Breast epithelium (tissue), 4 donors: ENCODE data around the gene BDKRB2. TPM values are rescaled to one million over a fixed set of nuclear protein-coding genes. Genes with fewer than 3 reads are reported as not detected.

Experiments
- DNase-seq, 2 donors: peaks; one replicate each; pipeline ENCODE4 v3.0.0-alpha.2; 2019; ENCODE audit warnings: low spot score in 2 of 2
- H3K27ac ChIP-seq, 2 donors: fragments of 200-600 bp; sonication (generic) in 1 of 2; one replicate each; pipeline ENCODE4 v1.5.1; 2016 to 2019; ENCODE audit warnings: mild to moderate bottlenecking in 1 of 2
- H3K27me3 ChIP-seq, 2 donors: fragments of 200-600 bp; sonication (generic) in 1 of 2; one replicate each; pipeline versions ENCODE4 v1.5.1 to v1.6.0; 2017 to 2019; ENCODE audit warnings: control low read depth in 1 of 2, mild to moderate bottlenecking in 1 of 2
- H3K36me3 ChIP-seq: fragments of 200-600 bp; one replicate; pipeline ENCODE4 v1.5.1; 2019
- H3K4me1 ChIP-seq, 2 donors: fragments of 200-600 bp; sonication (generic); one replicate each; pipeline ENCODE4 v1.5.1; 2016 to 2019; ENCODE audit warnings: control low read depth in 1 of 2
- H3K4me3 ChIP-seq, 3 donors: fragments of 200-600 bp; sonication (generic); 1 replicate in 2 of 3; 2 replicates in 1 of 3; pipeline ENCODE4 v1.5.1; 2016 to 2019; ENCODE audit warnings: mild to moderate bottlenecking in 3 of 3, moderate library complexity in 2 of 3
- H3K9me3 ChIP-seq, 2 donors: fragments of 200-600 bp; sonication (generic) in 1 of 2; one replicate each; pipeline ENCODE4 v1.5.1; 2016 to 2019; ENCODE audit warnings: control low read depth in 1 of 2
- POLR2A ChIP-seq: fragments of 450-650 bp; IDR thresholded peaks from one replicate; pipeline ENCODE4 v1.6.1; 2016; ENCODE audit warnings: antibody characterized with exemption, mild to moderate bottlenecking, moderate library complexity
- POLR2AphosphoS5 ChIP-seq, 3 donors: sonication (generic); formaldehyde crosslinking; IDR thresholded peaks; one replicate each; pipeline ENCODE4 v1.6.1; 2017; ENCODE audit warnings: antibody characterized with exemption in 3 of 3
- intact Hi-C: fragments of 100-400 bp; cut with DNase I; formaldehyde crosslinking; loops from one replicate; pipeline ENCODE4 v1.15.1; 2023; ENCODE audit warnings: low total_unique reads
- total RNA-seq, 3 donors: library from RNA; depleted of rRNA; stranded (reverse); fragments of >200 nt; gene quantifications; one replicate each; pipeline ENCODE4 v1.1.0, GENCODE V29; 2016
- TF ChIP-seq, protein P1 (sequence below), 3 donors: fragments of 450-650 bp; IDR thresholded peaks; one replicate each; pipeline ENCODE4 v1.5.1; 2016 to 2017; ENCODE audit warnings: antibody characterized with exemption in 3 of 3, mild to moderate bottlenecking in 3 of 3, moderate library complexity in 3 of 3

The BDKRB2 gene
- total RNA-seq, 3 donors from 2014 or later: 1.1 to 5.6 (median 4.2) TPM

DNA sequence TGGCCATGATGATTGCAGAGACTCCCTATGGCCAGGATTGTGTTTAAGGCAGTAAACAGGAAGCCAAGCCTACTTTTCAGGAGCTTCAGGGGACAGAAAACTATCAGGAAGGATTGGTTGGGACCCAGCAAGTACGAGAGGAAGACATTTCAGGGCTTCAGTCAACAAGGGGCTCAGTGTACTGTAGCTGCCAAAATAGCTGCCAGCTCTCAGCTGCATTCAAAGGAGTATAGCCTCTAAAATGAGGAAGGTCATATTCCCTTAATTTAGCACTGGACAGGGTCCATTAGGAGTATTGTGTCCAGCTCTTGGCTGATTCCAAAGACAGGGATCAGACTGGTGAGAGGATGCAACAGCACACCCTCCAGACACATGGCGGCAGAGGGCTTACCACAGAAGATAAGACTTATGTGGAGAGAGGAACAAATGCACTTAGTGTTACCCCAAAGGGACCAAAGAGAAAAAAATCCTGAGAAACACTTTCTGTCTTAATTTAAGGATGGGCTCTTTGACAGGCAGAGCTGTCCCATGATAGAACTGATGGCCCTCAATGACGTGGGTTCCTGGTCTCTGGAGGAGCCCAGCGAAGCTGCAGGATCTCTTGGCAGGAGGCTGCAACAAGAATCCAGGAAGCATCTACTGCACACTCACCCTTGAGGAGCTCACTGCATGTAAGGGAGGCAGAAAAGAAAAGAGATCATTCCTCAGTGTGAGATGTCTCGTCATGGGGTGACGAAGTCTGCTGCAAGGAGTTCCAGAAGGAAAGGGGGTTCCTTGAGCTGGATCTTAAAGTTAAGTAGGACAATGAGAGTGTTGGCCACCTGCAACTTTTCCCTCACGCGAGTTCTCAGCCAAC lies 66.2 kb downstream of the BDKRB2 start:
- H3K27ac ChIP-seq: no peak overlapping the region

GRCh38 chr14:96271421-96271762 lies 66.8 kb downstream of the BDKRB2 start:
- Histone ChIP-seq H3K4me3 (no peak overlapping the region), H3K9me3 (peaks cover 0 to 6% of the 10 kb centered on the region in 2 donors), H3K4me1 (no peaks in the 10 kb centered on the region), H3K27ac (no peak overlapping the region), H3K27me3 (no peaks in the 10 kb centered on the region), H3K36me3 (no peaks in the 10 kb centered on the region)
- TF ChIP-seq, protein P1, sequence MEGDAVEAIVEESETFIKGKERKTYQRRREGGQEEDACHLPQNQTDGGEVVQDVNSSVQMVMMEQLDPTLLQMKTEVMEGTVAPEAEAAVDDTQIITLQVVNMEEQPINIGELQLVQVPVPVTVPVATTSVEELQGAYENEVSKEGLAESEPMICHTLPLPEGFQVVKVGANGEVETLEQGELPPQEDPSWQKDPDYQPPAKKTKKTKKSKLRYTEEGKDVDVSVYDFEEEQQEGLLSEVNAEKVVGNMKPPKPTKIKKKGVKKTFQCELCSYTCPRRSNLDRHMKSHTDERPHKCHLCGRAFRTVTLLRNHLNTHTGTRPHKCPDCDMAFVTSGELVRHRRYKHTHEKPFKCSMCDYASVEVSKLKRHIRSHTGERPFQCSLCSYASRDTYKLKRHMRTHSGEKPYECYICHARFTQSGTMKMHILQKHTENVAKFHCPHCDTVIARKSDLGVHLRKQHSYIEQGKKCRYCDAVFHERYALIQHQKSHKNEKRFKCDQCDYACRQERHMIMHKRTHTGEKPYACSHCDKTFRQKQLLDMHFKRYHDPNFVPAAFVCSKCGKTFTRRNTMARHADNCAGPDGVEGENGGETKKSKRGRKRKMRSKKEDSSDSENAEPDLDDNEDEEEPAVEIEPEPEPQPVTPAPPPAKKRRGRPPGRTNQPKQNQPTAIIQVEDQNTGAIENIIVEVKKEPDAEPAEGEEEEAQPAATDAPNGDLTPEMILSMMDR (IDR thresholded peaks at IDR 0.05): no peak
- TF ChIP-seq POLR2A: no peak
- no peak for TF ChIP-seq POLR2AphosphoS5 (IDR thresholded peaks at IDR 0.05)
- intact Hi-C loops: loop anchor here (10.0 kb wide), 1 partner anchor 167 kb away; no protein-coding TSS in a partner anchor
- no peak for DNase-seq

More for the DNA sequence above, 66.2 kb downstream of the BDKRB2 start:
- no peak for DNase-seq
- TF ChIP-seq, protein P1 (IDR thresholded peaks at IDR 0.05): no peak
- no peak for TF ChIP-seq POLR2AphosphoS5 (IDR thresholded peaks at IDR 0.05)
- no peak for TF ChIP-seq POLR2A
- no peak overlapping the region for H3K4me3 ChIP-seq
- no peaks in the 10 kb centered on the region for H3K36me3 ChIP-seq
- H3K4me1 ChIP-seq: no peaks in the 10 kb centered on the region
- H3K27me3 ChIP-seq: no peaks in the 10 kb centered on the region
- H3K9me3 ChIP-seq: peaks cover 0 to 6% of the 10 kb centered on the region in 2 donors
- intact Hi-C loops: loop anchor here (10.0 kb wide), 1 partner anchor 166 kb away; no protein-coding TSS in a partner anchor

DNA sequence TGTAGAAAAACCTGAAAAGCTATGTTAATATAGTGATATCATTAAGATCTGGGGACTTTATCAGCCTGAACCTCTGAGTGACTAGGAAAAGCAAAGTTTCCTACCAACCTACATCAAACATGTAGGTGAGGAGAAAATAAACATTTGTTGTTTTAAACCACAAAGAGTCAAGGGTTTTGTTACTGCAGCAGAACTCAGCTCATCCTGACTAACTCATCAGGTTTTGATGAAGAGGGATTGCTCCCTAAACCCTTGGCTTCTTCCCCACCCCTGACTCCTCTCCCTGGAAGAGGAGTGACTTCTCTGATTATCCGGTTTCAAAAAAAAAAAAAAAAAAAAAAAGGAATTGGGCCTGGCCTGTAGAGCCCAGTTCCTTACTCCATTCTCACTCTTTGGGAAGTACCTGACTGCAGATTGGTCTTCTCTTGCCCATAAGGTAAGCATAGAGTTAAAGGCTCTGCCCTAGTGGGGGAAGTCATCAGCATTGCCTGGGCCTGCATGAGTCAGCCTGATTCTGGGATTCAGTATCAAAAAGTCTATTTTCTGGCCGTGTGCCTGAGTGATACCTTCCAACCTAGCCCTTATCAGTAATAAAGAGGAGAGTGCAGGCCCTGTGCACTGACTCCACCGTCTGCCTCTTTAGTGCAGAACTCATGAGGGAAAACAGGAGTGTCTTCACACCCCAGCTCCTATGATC lies 68.3 kb downstream of the BDKRB2 start:
- intact Hi-C loops: loop anchor here (10.0 kb wide), 1 partner anchor 168 kb away; no protein-coding TSS in a partner anchor
- Histone ChIP-seq H3K4me3 (no peak overlapping the region), H3K27me3 (no peaks in the 10 kb centered on the region), H3K4me1 (no peaks in the 10 kb centered on the region), H3K36me3 (no peaks in the 10 kb centered on the region), H3K27ac (no peak overlapping the region), H3K9me3 (peaks cover 7 to 11% of the 10 kb centered on the region in 2 donors)
- TF ChIP-seq POLR2AphosphoS5 (IDR thresholded peaks at IDR 0.05) (no peak), POLR2A (no peak)
- TF ChIP-seq, protein P1 (IDR thresholded peaks at IDR 0.05): no peak
- DNase-seq: no peak

DNA sequence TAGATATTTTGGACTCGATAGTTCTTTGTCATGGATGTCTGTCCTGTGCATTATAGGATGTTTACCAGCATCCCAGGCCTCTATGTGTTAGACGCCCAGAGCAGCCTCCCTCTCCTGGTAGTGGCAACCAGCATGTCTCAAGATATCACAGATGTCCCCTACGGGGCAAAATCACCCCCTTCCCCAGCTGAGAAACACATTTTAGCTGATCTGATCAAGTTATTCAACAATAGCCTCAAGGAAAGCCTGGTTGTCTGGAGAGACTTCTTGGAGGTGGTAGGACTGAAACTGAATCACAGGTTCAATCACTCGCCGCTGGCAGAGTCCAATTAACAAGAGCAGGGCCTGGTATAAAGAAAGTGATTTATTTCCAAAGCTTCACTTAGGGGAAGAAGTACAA lies 69.0 kb downstream of the BDKRB2 start:
- H3K36me3 ChIP-seq: no peaks in the 10 kb centered on the region
- no peak for TF ChIP-seq POLR2A
- TF ChIP-seq, protein P1 (IDR thresholded peaks at IDR 0.05): no peak
- peak overlapping the region in 1 of 2 donors; percentile 34 for H3K27ac ChIP-seq
- H3K27me3 ChIP-seq: no peaks in the 10 kb centered on the region
- intact Hi-C loops: loop anchor here (10.0 kb wide), 1 partner anchor 169 kb away; no protein-coding TSS in a partner anchor
- no peak overlapping the region for H3K4me3 ChIP-seq
- H3K9me3 ChIP-seq: peaks cover 14 to 17% of the 10 kb centered on the region in 2 donors
- no peak for DNase-seq
- no peaks in the 10 kb centered on the region for H3K4me1 ChIP-seq
